AG09309 (cell line): ENCODE measurements around the gene PLA2G4F.

Experiments
- DNase-seq: peaks from one replicate; pipeline ENCODE4 v3.0.0-alpha.2; 2010; ENCODE audit warnings: low read depth
- H3K4me3 ChIP-seq: 2 replicates; pipeline ENCODE4 v1.5.1; 2011; ENCODE audit warnings: mild to moderate bottlenecking, low read depth, low read length, moderate library complexity; ENCODE audit not compliant: control insufficient read depth
- CTCF ChIP-seq: IDR thresholded peaks from 2 replicates; pipeline ENCODE4 v1.5.1; 2011; ENCODE audit warnings: mild to moderate bottlenecking, low read depth, low read length, inconsistent platforms; ENCODE audit not compliant: insufficient read depth, control insufficient read depth; ENCODE audit errors: missing control alignments

PLA2G4F gene

GRCh38 chr15:42129364-42129763, 27.1 kb downstream of the PLA2G4F start:
- no peak for DNase-seq
- no peak for TF ChIP-seq CTCF
- no peak overlapping the region for H3K4me3 ChIP-seq

DNA sequence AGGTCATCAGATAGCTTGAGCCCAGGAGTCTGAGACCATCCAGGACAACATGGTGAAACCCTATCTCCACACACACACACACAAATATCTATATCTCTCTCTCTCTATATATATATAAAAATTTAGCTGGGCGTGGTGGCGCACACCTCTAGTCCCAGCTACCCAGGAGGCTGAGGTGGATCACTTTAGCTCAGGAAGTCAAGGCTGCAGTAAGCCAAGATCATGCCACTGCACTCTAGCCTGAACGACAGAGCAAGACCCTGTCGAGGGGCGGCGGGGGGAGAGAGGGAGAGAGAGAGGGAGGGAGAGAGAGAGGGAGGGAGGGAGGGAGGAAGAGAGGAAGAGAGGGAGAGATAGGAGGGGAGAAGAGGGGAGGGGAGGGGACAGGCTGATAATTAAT, 28.0 kb downstream of the PLA2G4F start:
- DNase-seq: no peak
- H3K4me3 ChIP-seq: no peak overlapping the region
- TF ChIP-seq CTCF: no peak

GRCh38 chr15:42123546-42123945, 32.9 kb downstream of the PLA2G4F start:
- H3K4me3 ChIP-seq: no peak overlapping the region
- DNase-seq: no peak
- TF ChIP-seq CTCF: no peak

GRCh38 chr15:42121682-42122081, 34.8 kb downstream of the PLA2G4F start:
- DNase-seq: no peak
- TF ChIP-seq CTCF: no peak
- H3K4me3 ChIP-seq: no peak overlapping the region

GRCh38 chr15:42121021-42121420, 35.4 kb downstream of the PLA2G4F start:
- no peak for TF ChIP-seq CTCF
- H3K4me3 ChIP-seq: no peak overlapping the region
- no peak for DNase-seq

DNA sequence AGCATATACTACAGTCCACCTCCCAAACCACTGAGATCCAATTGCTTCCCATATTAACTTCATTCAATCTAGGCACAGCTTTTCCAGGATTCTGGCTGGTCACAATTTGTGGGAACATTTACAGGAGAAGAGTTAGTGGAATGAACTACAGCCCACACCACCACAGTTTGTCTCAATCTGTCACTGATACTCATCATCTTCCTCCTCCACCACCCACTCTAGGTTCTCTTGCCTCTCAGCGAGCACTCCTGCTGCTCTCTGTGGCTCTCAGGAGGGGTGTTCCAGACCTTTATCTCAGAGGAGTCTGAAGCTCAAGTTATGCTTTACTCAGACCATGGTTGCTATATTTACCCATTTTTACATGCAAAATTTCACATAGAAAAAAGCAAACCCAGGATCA, 36.2 kb downstream of the PLA2G4F start:
- no peak for TF ChIP-seq CTCF
- H3K4me3 ChIP-seq: no peak overlapping the region
- no peak for DNase-seq

- no peak for DNase-seq
- no peak overlapping the region for H3K4me3 ChIP-seq
- TF ChIP-seq CTCF: no peak
These were observed 37.0 kb downstream of the PLA2G4F start for GRCh38 chr15:42119446-42119760.
